Activated CD4-positive, alpha-beta T cell treated with anti-CD3 and anti-CD28 coated beads for 24 hours (primary cell): ENCODE results near the gene MEF2B.

Experiments used
- DNase-seq, 2 donors: peaks; one replicate each; pipeline ENCODE4 v3.0.0-alpha.2; 2020; ENCODE audit warnings: low read depth in 2 of 2

The MEF2B gene

DNA sequence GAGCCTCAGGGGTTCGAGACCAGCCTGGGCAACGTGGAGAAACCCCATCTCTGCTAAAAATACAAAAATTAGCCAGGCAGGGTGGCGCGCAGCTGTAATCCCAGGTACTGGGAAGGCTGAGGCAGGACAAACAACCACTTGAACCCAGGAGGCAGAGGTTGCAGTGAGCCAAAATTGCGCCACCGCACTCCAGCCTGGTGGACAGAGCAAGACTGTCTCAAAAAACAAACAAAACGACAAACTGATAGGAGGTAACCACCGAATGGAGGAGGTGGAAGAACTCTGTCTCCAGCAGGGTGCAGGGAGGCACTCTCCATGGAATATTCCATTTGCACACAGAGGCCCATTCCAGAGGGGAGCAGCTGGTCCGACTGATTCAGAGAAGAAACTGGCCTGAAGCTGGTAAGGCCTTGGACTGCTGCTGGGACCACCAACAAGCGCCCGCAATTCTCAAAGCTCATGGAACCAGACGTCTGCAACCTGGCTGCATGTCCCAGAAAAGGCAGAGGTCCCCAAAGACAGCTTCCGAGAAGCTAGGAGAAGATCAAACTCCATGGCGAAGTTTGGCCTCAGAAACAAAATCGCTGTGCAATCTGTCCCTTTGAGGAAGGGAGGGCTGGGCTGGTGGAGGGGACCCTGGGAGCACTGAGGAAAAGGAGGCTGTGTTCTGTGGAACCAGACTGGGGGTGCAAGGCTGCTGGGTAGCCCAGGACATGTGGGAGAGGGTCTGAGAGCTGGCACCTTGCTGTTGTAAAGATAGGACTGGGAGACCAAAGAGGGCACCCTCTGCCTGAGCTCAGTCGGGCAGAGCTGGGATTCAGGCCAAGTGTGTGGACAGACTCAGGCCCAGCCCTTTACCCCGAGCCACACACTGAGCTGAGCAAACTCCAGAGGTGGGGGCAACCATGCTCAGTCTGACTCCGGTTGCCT, 71.1 kb downstream of the MEF2B start:
- no peak for DNase-seq

DNA sequence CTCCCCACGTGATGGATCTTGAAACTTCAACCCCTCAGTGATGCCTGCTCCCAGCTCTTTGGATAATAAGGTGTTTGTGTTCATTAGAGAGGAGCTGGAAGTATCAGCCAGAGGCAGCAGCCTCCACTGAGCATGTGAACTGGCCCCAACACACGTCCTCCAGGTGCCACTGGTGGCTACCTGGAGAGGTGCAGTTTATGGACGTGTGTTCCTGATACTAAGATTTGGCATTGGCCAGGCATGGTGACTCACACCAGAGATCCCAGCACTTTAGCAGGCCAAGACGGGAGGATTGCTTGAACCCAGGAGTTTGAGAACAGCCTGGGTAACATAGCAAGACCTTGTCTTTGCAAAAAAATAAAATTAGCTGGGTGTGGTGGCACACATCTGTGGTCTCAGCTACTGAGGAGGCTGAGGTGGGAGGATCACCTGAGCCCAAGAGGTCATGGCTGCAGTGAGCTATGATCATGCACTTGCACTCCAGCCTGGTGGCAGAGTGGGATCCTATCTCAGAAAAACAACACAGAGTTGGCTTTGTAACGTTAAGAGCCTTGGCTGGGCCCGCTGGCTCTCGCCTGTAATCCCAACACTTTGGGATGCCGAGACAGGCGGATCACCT, 71.9 kb downstream of the MEF2B start:
- DNase-seq = no peak

DNA sequence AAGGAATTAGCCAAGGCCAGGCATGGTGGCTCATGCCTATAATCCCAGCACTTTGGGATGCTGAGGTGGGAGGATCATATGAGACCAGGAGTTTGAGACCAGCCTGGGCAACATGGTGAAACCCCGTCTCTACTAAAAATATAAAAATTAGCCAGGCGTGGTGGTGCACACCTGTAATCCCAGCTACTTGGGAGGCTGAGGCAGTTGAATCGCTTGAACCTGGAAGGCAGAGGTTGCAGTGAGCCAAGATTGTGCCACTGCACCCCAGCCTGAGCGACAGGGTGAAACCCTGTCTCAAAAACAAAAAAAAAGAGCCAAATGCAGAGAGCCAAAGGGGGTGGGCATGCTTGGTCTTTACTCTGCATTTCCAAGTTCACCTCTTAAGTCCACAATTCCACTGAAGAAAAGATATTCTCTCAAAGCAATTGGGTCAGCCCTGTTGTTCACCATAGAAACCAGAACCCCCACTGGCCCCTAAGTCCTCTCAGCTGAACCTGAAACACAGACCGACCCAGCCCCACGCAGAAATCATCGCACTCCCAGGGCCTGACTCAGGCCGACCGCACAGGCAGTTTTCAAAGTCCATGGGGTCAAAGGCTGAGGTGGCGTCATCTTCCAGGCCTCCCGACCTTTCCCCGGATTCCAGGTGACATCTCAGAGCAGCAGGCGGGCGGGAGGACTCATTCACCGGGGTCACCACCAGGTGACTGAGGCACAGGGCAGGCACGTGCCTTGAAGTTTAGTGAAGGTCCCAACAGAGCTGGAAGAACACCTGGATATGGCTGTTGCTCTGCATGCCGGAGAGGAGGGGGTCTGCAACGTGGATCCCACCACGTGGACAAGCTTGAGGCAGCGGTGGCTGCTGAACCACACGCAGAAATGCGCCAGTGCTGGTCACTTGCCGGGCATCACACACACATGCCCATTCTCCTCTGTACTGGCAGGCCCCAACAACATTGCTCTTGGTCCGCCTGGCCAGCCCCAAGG, 73.1 kb downstream of the MEF2B start:
- no peak for DNase-seq

DNA sequence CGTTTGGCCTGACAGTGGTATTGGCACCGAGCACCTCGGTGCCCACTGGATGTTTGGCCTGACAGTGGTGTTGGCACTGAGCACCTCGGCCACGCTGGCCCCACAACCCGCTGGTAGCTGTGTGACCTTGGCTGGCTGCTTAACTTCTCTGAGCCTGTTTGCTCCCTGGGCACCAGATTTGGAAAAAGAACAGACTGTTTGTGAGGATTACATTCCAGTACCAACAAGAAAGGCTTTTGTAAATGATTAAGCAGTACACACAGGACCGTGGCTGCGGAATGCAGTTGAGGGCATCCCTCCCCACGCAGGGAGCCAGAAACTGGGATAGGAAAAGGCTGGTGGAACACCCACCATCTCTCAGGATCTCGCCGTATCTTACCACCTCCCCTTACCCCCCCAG, 74.4 kb downstream of the MEF2B start:
- DNase-seq = no peak
